ENCODE measurements around the gene CPNE8.

CPNE8 gene

DNA sequence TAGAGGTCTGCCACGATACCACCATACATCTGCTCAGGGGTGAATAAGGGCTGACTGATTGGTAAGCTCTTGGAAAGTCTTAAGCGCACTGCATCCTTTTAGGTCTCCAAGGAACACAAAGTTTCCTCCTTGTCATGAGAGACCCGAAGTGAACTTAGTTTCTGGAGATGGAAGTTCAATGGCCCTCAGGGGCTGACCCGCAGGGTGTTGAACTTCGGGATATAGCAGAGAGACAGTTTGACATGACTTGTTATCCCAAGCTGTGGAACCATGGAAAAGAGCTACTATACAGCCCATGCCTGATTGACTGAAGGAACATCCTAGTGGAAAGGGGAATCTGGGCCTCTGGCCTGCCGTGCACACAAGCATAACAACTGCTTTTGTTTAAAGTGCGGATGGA is 26.9 kb upstream of the CPNE8 start:
- no peak for DNase-seq
- peaks cover 5% of the 10 kb centered on the region for H3K27me3 Mint-ChIP-seq (ENCODE audit: low read depth, poor library complexity)
- H3K4me3 Mint-ChIP-seq: no peak overlapping the region
- H3K9me3 Mint-ChIP-seq: peaks cover 4% of the 10 kb centered on the region
- no peaks in the 10 kb centered on the region for H3K36me3 Mint-ChIP-seq (ENCODE audit: low read depth)
- H3K27ac Mint-ChIP-seq: no peak overlapping the region
- no peak for TF ChIP-seq CTCF (IDR thresholded peaks at IDR 0.05)
- H3K4me1 Mint-ChIP-seq: peaks cover 6% of the 10 kb centered on the region

GRCh38 chr12:38931461-38931860 is 26.1 kb upstream of the CPNE8 start:
- TF ChIP-seq CTCF (IDR thresholded peaks at IDR 0.05): no peak
- Mint-ChIP-seq H3K27me3 (ENCODE audit: low read depth, poor library complexity) (peaks cover 5% of the 10 kb centered on the region), H3K27ac (no peak overlapping the region), H3K36me3 (ENCODE audit: low read depth) (no peaks in the 10 kb centered on the region), H3K9me3 (peaks cover 4% of the 10 kb centered on the region), H3K4me1 (peaks cover 6% of the 10 kb centered on the region), H3K4me3 (no peak overlapping the region)
- DNase-seq: no peak

GRCh38 chr12:38930990-38931389 is 25.6 kb upstream of the CPNE8 start:
- no peak overlapping the region for H3K4me3 Mint-ChIP-seq
- peaks cover 4% of the 10 kb centered on the region for H3K9me3 Mint-ChIP-seq
- no peaks in the 10 kb centered on the region for H3K36me3 Mint-ChIP-seq (ENCODE audit: low read depth)
- H3K27me3 Mint-ChIP-seq (ENCODE audit: low read depth, poor library complexity): peaks cover 5% of the 10 kb centered on the region
- no peak for DNase-seq
- H3K27ac Mint-ChIP-seq: no peak overlapping the region
- no peak for TF ChIP-seq CTCF (IDR thresholded peaks at IDR 0.05)
- H3K4me1 Mint-ChIP-seq: peaks cover 6% of the 10 kb centered on the region

- Mint-ChIP-seq H3K4me3 (no peak overlapping the region), H3K9me3 (no peaks in the 10 kb centered on the region), H3K4me1 (no peaks in the 10 kb centered on the region), H3K36me3 (ENCODE audit: low read depth) (no peaks in the 10 kb centered on the region), H3K27ac (no peak overlapping the region), H3K27me3 (ENCODE audit: low read depth, poor library complexity) (peaks cover 5% of the 10 kb centered on the region)
- TF ChIP-seq CTCF (IDR thresholded peaks at IDR 0.05): no peak
- no peak for DNase-seq
Observed at GRCh38 chr12:38926501-38926900, 21.1 kb upstream of the CPNE8 start.

GRCh38 chr12:38921025-38921677 is 15.8 kb upstream of the CPNE8 start:
- no peak overlapping the region for H3K27ac Mint-ChIP-seq
- H3K9me3 Mint-ChIP-seq: no peaks in the 10 kb centered on the region
- peak; percentile 26 for DNase-seq
- no peak overlapping the region for H3K4me3 Mint-ChIP-seq
- peak; percentile 62 for TF ChIP-seq CTCF (IDR thresholded peaks at IDR 0.05)
- no peaks in the 10 kb centered on the region for H3K36me3 Mint-ChIP-seq (ENCODE audit: low read depth)
- no peaks in the 10 kb centered on the region for H3K4me1 Mint-ChIP-seq
- H3K27me3 Mint-ChIP-seq (ENCODE audit: low read depth, poor library complexity): no peaks in the 10 kb centered on the region

- Mint-ChIP-seq H3K36me3 (ENCODE audit: low read depth) (no peaks in the 10 kb centered on the region), H3K9me3 (no peaks in the 10 kb centered on the region), H3K27me3 (ENCODE audit: low read depth, poor library complexity) (no peaks in the 10 kb centered on the region), H3K27ac (no peak overlapping the region), H3K4me1 (no peaks in the 10 kb centered on the region), H3K4me3 (no peak overlapping the region)
- no peak for TF ChIP-seq CTCF (IDR thresholded peaks at IDR 0.05)
- no peak for DNase-seq
Observed at GRCh38 chr12:38919191-38919590, 13.8 kb upstream of the CPNE8 start.

Data from nephron progenitor cell (in vitro differentiated cells).